Fibroblast of skin of scalp (primary cell): ENCODE measurements around the gene BCAS3.
"Not testable (repeated sequence)": the region's sequence is repeated elsewhere in the genome, so short reads cannot be mapped to it uniquely, and the experiment has no call there.

Experiments
- DNase-seq: peaks from one replicate; pipeline ENCODE4 v3.0.0-alpha.2; 2013

Gene BCAS3

GRCh38 chr17:60802377-60802776 lies 124.7 kb downstream of the BCAS3 start:
- DNase-seq: no peak

GRCh38 chr17:60803059-60803458 lies 125.4 kb downstream of the BCAS3 start:
- no peak for DNase-seq

GRCh38 chr17:60804831-60805230 lies 127.2 kb downstream of the BCAS3 start:
- no peak for DNase-seq

- DNase-seq: no peak
These were observed 131.8 kb downstream of the BCAS3 start for GRCh38 chr17:60809421-60809820.

- DNase-seq: not testable (repeated sequence)
These were observed 137.3 kb downstream of the BCAS3 start for GRCh38 chr17:60814941-60815340.

GRCh38 chr17:60817192-60817591 lies 139.5 kb downstream of the BCAS3 start:
- DNase-seq: peak; percentile 72

GRCh38 chr17:60819447-60820130 lies 141.9 kb downstream of the BCAS3 start:
- no peak for DNase-seq

- no peak for DNase-seq
These were observed 145.9 kb downstream of the BCAS3 start for GRCh38 chr17:60823515-60823914.

- no peak for DNase-seq
These were observed 147.7 kb downstream of the BCAS3 start for GRCh38 chr17:60825351-60825750.

GRCh38 chr17:60827943-60828342 lies 150.3 kb downstream of the BCAS3 start:
- DNase-seq: no peak

- no peak for DNase-seq
These were observed 154.5 kb downstream of the BCAS3 start for GRCh38 chr17:60832151-60832585.

- no peak for DNase-seq
These were observed 155.0 kb downstream of the BCAS3 start for GRCh38 chr17:60832631-60833030.

- no peak for DNase-seq
These were observed 162.8 kb downstream of the BCAS3 start for GRCh38 chr17:60840456-60840855.

- no peak for DNase-seq
These were observed 167.4 kb downstream of the BCAS3 start for GRCh38 chr17:60845012-60845411.

- no peak for DNase-seq
These were observed 168.5 kb downstream of the BCAS3 start for GRCh38 chr17:60846175-60846574.

GRCh38 chr17:60851181-60851580 lies 173.5 kb downstream of the BCAS3 start:
- DNase-seq: no peak

- DNase-seq: no peak
These were observed 180.0 kb downstream of the BCAS3 start for GRCh38 chr17:60857556-60858080.

- no peak for DNase-seq
These were observed 184.8 kb downstream of the BCAS3 start for GRCh38 chr17:60862482-60862881.

- peak; percentile 44 for DNase-seq
These were observed 186.4 kb downstream of the BCAS3 start for GRCh38 chr17:60863892-60864707.

GRCh38 chr17:60864708-60865005 lies 187.0 kb downstream of the BCAS3 start:
- no peak for DNase-seq

GRCh38 chr17:60874772-60875171 lies 197.1 kb downstream of the BCAS3 start:
- no peak for DNase-seq

- DNase-seq: not testable (repeated sequence)
These were observed 209.3 kb downstream of the BCAS3 start for GRCh38 chr17:60886731-60887613.

GRCh38 chr17:60887614-60888028 lies 210.0 kb downstream of the BCAS3 start:
- no peak for DNase-seq
